Mammary epithelial cell (primary cell): ENCODE results near the gene AEBP1.

Source experiments
- CTCF ChIP-seq, 2 donors: IDR thresholded peaks in 1 of 2; conservative IDR thresholded peaks in 1 of 2; 2 replicates each; pipeline ENCODE4 v1.5.1; 2011 to 2012; ENCODE audit warnings: inconsistent platforms in 2 of 2, low read length in 2 of 2, mild to moderate bottlenecking in 2 of 2, control low read depth in 1 of 2, low read depth in 1 of 2; ENCODE audit not compliant: insufficient read depth in 1 of 2; ENCODE audit errors: extremely low read depth in 1 of 2
- EZH2 ChIP-seq: IDR thresholded peaks from 2 replicates; pipeline ENCODE4 v1.6.1; 2012; ENCODE audit warnings: low read length, inconsistent platforms, borderline replicate concordance

GRCh38 chr7:44108768-44109750, 4.9 kb downstream of the AEBP1 start:
- TF ChIP-seq CTCF (conservative IDR thresholded peaks at IDR 0.05 in 1 of 2, IDR thresholded peaks at IDR 0.05 in 1 of 2; ENCODE audit: extremely low read depth in 1 of 2, insufficient read depth in 1 of 2, low read depth in 1 of 2, low read length in 2 of 2) (no peak), EZH2 (no peak)
